GM12801 (cell line): Measurements from ENCODE around the gene SEC63.

ENCODE experiments used
- CTCF ChIP-seq: IDR thresholded peaks from one replicate; pipeline ENCODE4 v1.5.1; 2011; ENCODE audit warnings: control low read depth; ENCODE audit not compliant: insufficient read length; ENCODE audit errors: extremely low read depth

The SEC63 gene

GRCh38 chr6:107982486-107982885 lies 24.5 kb upstream of the SEC63 start:
- no peak for TF ChIP-seq CTCF

GRCh38 chr6:107981695-107982094 lies 23.7 kb upstream of the SEC63 start:
- TF ChIP-seq CTCF, result no peak

- TF ChIP-seq CTCF, result no peak
Observed at GRCh38 chr6:107977283-107977682, 19.3 kb upstream of the SEC63 start.

GRCh38 chr6:107976155-107976783 lies 18.3 kb upstream of the SEC63 start:
- TF ChIP-seq CTCF, result no peak

GRCh38 chr6:107973594-107973993 lies 15.6 kb upstream of the SEC63 start:
- TF ChIP-seq CTCF, result no peak

GRCh38 chr6:107972413-107973096 lies 14.5 kb upstream of the SEC63 start:
- TF ChIP-seq CTCF, result no peak

- no peak for TF ChIP-seq CTCF
Observed at GRCh38 chr6:107971181-107971580, 13.2 kb upstream of the SEC63 start.

- no peak for TF ChIP-seq CTCF
Observed at GRCh38 chr6:107970255-107970654, 12.2 kb upstream of the SEC63 start.
